GM03348 (cell line): Measurements from ENCODE around the gene RASSF1.
"Not testable (repeated sequence)": the region's sequence is repeated elsewhere in the genome, so short reads cannot be mapped to it uniquely, and the experiment has no call there.

Source experiments
- DNase-seq: peaks from one replicate; pipeline ENCODE4 v3.0.0; 2012; ENCODE audit warnings: low spot score

The RASSF1 gene

DNA sequence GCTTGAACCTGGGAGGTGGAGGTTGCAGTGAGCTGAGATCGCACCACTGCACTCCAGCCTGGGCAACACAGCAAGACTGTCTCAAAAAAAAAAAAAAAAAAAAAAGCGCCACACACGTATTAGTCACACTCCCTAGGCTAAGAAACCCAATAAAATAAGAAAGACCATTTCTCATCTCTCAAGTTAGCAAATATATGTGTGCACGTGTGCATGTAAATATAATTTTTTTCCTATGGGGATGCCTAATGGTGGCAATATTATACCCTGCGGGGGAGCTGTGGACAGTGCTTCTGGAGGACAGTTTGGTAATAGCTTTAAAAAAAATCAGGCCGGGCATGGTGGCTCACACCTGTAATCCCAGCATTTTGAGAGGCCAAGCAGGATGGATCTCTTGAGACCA is 56.5 kb downstream of the RASSF1 start:
- not testable (repeated sequence) for DNase-seq
